HepG2 (cell line): ENCODE measurements around the gene PHF21B. TPM values are rescaled to one million over a fixed set of nuclear protein-coding genes. Genes with fewer than 3 reads are reported as not detected.

ENCODE experiments used
- ATAC-seq: fragments of 200-7000 bp; cut with Tn5 transposase; 3 replicates; pipeline ENCODE4 v1.9.1; 2020; ENCODE audit warnings: mild to moderate bottlenecking, moderate library complexity
- BruUV-seq: library from RNA; stranded (reverse); fragments of 400-500 nt; replicated peaks from 2 replicates; lab custom pipeline; 2021; lab: Mats Ljungman, UMichigan
- CTCF ChIA-PET: fragments of 300-600 bp; formaldehyde crosslinking; extraction: SDS; loops from one replicate; lab custom pipeline; 2021; ENCODE audit warnings: low total read pairs, inconsistent platforms, low intra/inter-chr PET ratio; lab: Yijun Ruan, JAX
- POLR2A ChIA-PET: fragments of 350-600 bp; sonication (Branson Sonifier 250); formaldehyde crosslinking; loops from one replicate; lab custom pipeline; 2020; ENCODE audit warnings: antibody characterized with exemption, inconsistent platforms; lab: Yijun Ruan, JAX
- DNase-seq: peaks from one replicate; pipeline ENCODE4 v3.0.0-alpha.2; 2015; ENCODE audit warnings: low spot score
- FAIRE-seq: peaks from 3 replicates; lab custom pipeline; 2011; peaks lifted over from hg19 to GRCh38; lab: Jason Lieb, UNC
- H2AFZ ChIP-seq: one replicate; pipeline ENCODE4 v1.6.1; 2011; ENCODE audit warnings: low read length, inconsistent platforms
- H3K27ac ChIP-seq: fragments of 300-600 bp; 3 replicates; pipeline ENCODE4 v1.8.0; 2011; ENCODE audit warnings: mixed run types, mild to moderate bottlenecking, mixed read lengths, low read length, inconsistent platforms; ENCODE audit not compliant: insufficient read depth; ENCODE audit errors: extremely low read length
- H3K27me3 ChIP-seq, 2 experiments: fragments of 200-600 bp in 1 of 2; 2 replicates in 1 of 2; 3 replicates in 1 of 2; pipeline versions ENCODE4 v1.6.0 to v1.8.0; 2011; ENCODE audit warnings: low read length in 2 of 2, mild to moderate bottlenecking in 2 of 2, moderate library complexity in 2 of 2, inconsistent platforms in 1 of 2; ENCODE audit not compliant: insufficient read depth in 2 of 2, control insufficient read depth in 1 of 2
- H3K36me3 ChIP-seq, 2 experiments: fragments of 200-600 bp in 1 of 2; replicated peaks in 1 of 2; 2 replicates in 1 of 2; 3 replicates in 1 of 2; pipeline versions ENCODE4 v1.5.1 to v1.8.0; 2011; ENCODE audit warnings: low read length in 2 of 2, inconsistent platforms in 1 of 2; ENCODE audit not compliant: insufficient read depth in 2 of 2, control insufficient read depth in 1 of 2
- H3K4me1 ChIP-seq: 2 replicates; pipeline ENCODE4 v1.5.1; 2012; ENCODE audit warnings: low read length, inconsistent platforms; ENCODE audit not compliant: insufficient read depth
- H3K4me2 ChIP-seq: 2 replicates; pipeline ENCODE4 v1.6.0; 2011; ENCODE audit warnings: low read depth, low read length, inconsistent platforms
- H3K4me3 ChIP-seq, 3 experiments: fragments of 200-600 bp in 1 of 3; sonication (generic), shearing (Covaris generic) in 1 of 3; replicated peaks in 1 of 3; 2 replicates each; pipeline ENCODE4 v1.5.1; 2011 to 2016; ENCODE audit warnings: low read length in 3 of 3, inconsistent platforms in 2 of 3, low read depth in 2 of 3, mild to moderate bottlenecking in 2 of 3, control low read depth in 1 of 3, mixed read lengths in 1 of 3; ENCODE audit not compliant: insufficient read depth in 1 of 3
- H3K79me2 ChIP-seq: one replicate; pipeline ENCODE4 v1.6.1; 2011; ENCODE audit warnings: low read length, inconsistent platforms; ENCODE audit not compliant: insufficient read depth
- H3K9ac ChIP-seq: 2 replicates; pipeline ENCODE4 v1.6.0; 2011; ENCODE audit warnings: mild to moderate bottlenecking, low read depth, low read length, inconsistent platforms; ENCODE audit not compliant: insufficient read depth
- H3K9me3 ChIP-seq: 2 replicates; pipeline ENCODE4 v1.5.1; 2012; ENCODE audit warnings: mild to moderate bottlenecking, low read length
- H4K20me1 ChIP-seq: 2 replicates; pipeline ENCODE4 v1.6.0; 2011; ENCODE audit warnings: inconsistent platforms, mild to moderate bottlenecking, low read length, moderate library complexity; ENCODE audit not compliant: insufficient read depth
- FOXC1 ChIP-seq: sonication (generic); formaldehyde crosslinking; IDR thresholded peaks from 2 replicates; pipeline ENCODE4 v1.8.0; 2022; ENCODE audit warnings: mild to moderate bottlenecking, missing genetic modification reagents, borderline replicate concordance
- KDM5A ChIP-seq: fragments of 200-600 bp; sonication (generic); IDR thresholded peaks from 2 replicates; pipeline ENCODE4 v1.7.0; 2018; ENCODE audit warnings: antibody characterized with exemption, mild to moderate bottlenecking, low read length, borderline replicate concordance
- MAX ChIP-seq: IDR thresholded peaks from 2 replicates; pipeline ENCODE4 v1.6.1; 2012; ENCODE audit warnings: inconsistent platforms
- PAXIP1 ChIP-seq: sonication (generic); formaldehyde crosslinking; conservative IDR thresholded peaks from 2 replicates; pipeline ENCODE4 v1.4.0; 2020; ENCODE audit warnings: mild to moderate bottlenecking, missing genetic modification reagents, moderate library complexity
- SNAI1 ChIP-seq: sonication (generic); formaldehyde crosslinking; IDR thresholded peaks from 2 replicates; pipeline ENCODE4 v1.5.0; 2020; ENCODE audit warnings: mild to moderate bottlenecking, missing genetic modification reagents, borderline replicate concordance
- ZNF276 ChIP-seq: sonication (generic); formaldehyde crosslinking; IDR thresholded peaks from 2 replicates; pipeline ENCODE4 v1.4.0; 2020; ENCODE audit warnings: mild to moderate bottlenecking, low read depth, missing genetic modification reagents
- ZNF562 ChIP-seq: sonication (generic); formaldehyde crosslinking; IDR thresholded peaks from 2 replicates; pipeline ENCODE4 v1.8.0; 2022; ENCODE audit warnings: missing genetic modification reagents, borderline replicate concordance
- WGBS: methylation state at CpG from one replicate; pipeline ENCODE4 v1.1.6; 2017; ENCODE audit warnings: low lambda C conversion rate; 5-methylcytosine and 5-hydroxymethylcytosine counted together
- in situ Hi-C: cut with HindIII; loops from 2 replicates; pipeline ENCODE4 v1.10.0; 2017; ENCODE audit warnings: low pct_unique_long_range_greater_than_20kb; ENCODE audit not compliant: extremely low pct_ligation_motif_present
- intact Hi-C: fragments of 100-400 bp; cut with micrococcal nuclease; formaldehyde crosslinking; loops from one replicate; pipeline ENCODE4 v1.10.0; 2022; ENCODE audit not compliant: unreplicated experiment
- polyA plus RNA-seq, 8 experiments: library from polyadenylated mRNA; depleted of rRNA in 3 of 8; stranded (reverse) in 7 of 8; unstranded in 1 of 8; fragments of >200 nt; fragmentation: Illumina TruSeq in 4 of 8; extraction: Trizol in 4 of 8; gene quantifications; 2 replicates each; pipeline versions ENCODE4 v1.2.1 to v1.2.3, GENCODE V29; 2011 to 2016; ENCODE audit warnings: low read depth in 4 of 8, missing spikeins in 1 of 8, mixed read lengths in 1 of 8; ENCODE audit not compliant: insufficient read depth in 1 of 8
- total RNA-seq, 5 experiments: library from RNA; depleted of rRNA; stranded (reverse); fragments of >200 nt; fragmentation: Illumina TruSeq; extraction: Trizol; gene quantifications; 2 replicates each; pipeline ENCODE4 v1.2.3, GENCODE V29; 2016; ENCODE audit warnings: low read depth in 1 of 5

The PHF21B gene
- total and polyA plus RNA-seq, 2 of the 13 experiments (the other 11 are each of a cell fraction or from before 2014, with no cell fraction given) = not detected

- CTCF ChIA-PET = no interaction called here
- Histone ChIP-seq H3K9ac (no peak overlapping the region), H3K4me1 (no peaks in the 10 kb centered on the region), H3K9me3 (no peaks in the 10 kb centered on the region), H3K79me2 (no peaks in the 10 kb centered on the region), H2AFZ (no peak overlapping the region), H3K27me3 (peaks cover 1 to 41% of the 10 kb centered on the region in 2 experiments; a peak in 4 of 5 replicates), H3K4me3 (no peak overlapping the region), H3K4me2 (no peak overlapping the region), H4K20me1 (no peaks in the 10 kb centered on the region), H3K27ac (no peak overlapping the region), H3K36me3 (no peaks in the 10 kb centered on the region)
- in situ Hi-C loops (no loop called here), intact Hi-C loops (no loop called here)
- no peak for DNase-seq
- FAIRE-seq = no peak
- 15% methylated on average over 5 of the region's 16 CpGs for WGBS
- TF ChIP-seq SNAI1 (CRISPR knock-in tag) = no peak
- TF ChIP-seq MAX = no peak
- no peak for TF ChIP-seq PAXIP1 (CRISPR knock-in tag)
- TF ChIP-seq ZNF562 = no peak
- no peak for TF ChIP-seq KDM5A
- TF ChIP-seq FOXC1 = no peak
- no peak for TF ChIP-seq ZNF276
- no peak for ATAC-seq
- no TSS peak for BruUV-seq
- POLR2A ChIA-PET = no interaction called here
These were observed 10.3 kb upstream of the PHF21B start for GRCh38 chr22:45019861-45020655.
